Activated CD4-positive, alpha-beta T cell treated with anti-CD3 and anti-CD28 coated beads, Interleukin-2, amount 50 U/mL, for 4 hours (primary cell): Measurements from ENCODE around the gene SMYD5.

Experiments used
- DNase-seq, 2 experiments: peaks; one replicate each; pipeline ENCODE4 v3.0.0-alpha.2; 2020

The SMYD5 gene

GRCh38 chr2:73208258-73208657, 5.8 kb upstream of the SMYD5 start:
- no peak for DNase-seq

DNA sequence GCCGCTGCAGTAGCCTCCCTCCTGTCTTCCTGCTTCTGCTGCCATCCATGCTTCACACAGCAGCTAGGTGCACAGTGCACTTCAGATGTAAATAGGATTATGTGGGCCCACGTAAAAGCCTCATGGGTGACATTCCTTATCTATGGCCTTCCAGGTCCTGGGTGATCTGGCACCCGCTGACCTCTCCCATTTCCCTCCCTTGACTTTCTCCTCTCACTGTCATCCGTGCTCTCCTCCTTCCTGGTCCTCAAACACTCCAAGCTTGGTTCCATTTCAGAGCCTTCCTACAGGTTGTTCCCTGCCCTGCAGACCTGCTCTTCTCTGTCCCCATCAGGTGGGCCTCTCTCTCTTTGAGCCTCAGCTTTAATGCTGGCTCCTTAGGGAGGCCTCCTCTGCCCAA, 4.0 kb upstream of the SMYD5 start:
- no peak for DNase-seq

DNA sequence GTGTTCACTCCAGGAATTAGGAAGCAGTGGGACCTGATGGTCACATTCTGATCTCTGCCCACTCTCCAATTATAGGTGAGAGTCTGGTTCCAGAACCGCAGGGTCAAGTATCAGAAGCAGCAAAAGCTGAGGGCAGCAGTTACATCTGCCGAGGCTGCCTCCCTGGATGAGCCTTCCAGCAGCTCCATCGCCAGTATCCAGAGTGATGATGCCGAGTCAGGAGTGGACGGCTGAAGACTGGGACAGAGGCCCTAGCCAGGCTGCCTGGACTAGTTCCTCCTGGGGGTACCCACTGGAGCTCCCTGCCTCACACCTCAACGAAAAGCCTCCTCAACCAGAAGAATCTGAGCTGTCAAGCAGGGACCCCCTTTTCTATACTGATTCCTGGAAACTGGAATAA, 3.3 kb upstream of the SMYD5 start:
- no peak for DNase-seq

- DNase-seq = no peak
These were observed 2.0 kb upstream of the SMYD5 start for GRCh38 chr2:73212098-73212447.

GRCh38 chr2:73212448-73213176, 1.4 kb upstream of the SMYD5 start:
- peak; percentile 65 to 74 for DNase-seq

- no peak for DNase-seq
These were observed 1.2 kb downstream of the SMYD5 start for GRCh38 chr2:73215254-73215653.

DNA sequence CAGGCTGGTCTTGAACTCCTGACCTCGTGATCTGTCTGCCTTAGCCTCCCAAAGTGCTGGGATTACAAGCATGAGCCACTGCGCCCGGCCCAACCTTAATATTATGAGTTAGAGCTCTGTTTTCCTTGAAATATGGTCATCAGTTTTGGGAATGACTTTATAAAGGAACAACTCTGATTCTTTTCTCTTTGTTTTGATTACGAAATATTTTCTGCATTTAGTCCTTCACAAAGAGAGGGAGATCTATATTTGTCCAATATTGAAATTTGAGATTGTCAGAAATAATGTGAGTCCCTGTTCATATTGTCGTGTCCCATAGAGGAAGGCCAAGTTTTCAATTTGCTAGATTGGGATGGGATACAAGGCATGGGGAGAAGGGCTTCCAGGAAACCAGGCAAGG, 3.1 kb downstream of the SMYD5 start:
- no peak for DNase-seq

DNA sequence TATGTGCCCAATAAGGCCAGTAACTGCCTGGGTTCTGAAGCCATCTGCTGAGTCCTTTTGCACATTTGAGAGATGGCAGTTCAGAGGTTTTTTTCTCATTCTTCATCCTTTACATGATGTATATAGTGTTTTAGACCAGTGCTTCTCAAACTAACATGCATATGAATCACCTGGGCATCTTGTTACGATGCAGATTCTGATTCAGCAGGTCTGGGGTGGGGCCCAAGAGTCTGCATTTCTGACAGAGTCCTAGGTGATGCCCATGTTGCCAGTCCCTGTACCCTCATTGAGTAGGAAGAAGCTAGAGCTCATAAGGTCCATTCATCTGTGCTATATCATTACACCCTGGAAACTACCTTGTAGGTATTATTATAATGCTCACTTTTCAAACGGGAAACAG, 3.8 kb downstream of the SMYD5 start:
- DNase-seq = no peak

DNA sequence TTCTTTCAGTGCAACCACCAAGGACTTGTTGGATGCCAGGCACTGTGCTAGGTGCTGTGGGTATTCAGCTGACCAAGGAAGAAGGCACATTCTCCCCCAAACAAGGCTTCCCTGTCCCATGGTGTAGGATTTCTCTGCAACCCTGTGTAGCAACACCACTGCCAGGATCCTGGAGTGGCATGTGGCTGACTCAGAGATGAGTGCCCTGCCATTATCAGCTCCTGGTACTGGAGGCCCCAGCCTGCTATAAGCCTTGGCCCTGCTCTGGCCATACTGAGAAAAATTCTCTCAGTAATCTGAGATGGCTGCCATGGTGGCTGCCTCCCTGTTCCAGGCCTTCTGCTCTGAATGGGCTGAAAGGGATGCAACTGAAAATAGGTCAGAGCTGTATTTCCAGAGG, 4.3 kb downstream of the SMYD5 start:
- DNase-seq = no peak

- no peak for DNase-seq
These were observed 9.8 kb downstream of the SMYD5 start for GRCh38 chr2:73223821-73224220.

GRCh38 chr2:73225513-73226360, 11.7 kb downstream of the SMYD5 start:
- no peak for DNase-seq

DNA sequence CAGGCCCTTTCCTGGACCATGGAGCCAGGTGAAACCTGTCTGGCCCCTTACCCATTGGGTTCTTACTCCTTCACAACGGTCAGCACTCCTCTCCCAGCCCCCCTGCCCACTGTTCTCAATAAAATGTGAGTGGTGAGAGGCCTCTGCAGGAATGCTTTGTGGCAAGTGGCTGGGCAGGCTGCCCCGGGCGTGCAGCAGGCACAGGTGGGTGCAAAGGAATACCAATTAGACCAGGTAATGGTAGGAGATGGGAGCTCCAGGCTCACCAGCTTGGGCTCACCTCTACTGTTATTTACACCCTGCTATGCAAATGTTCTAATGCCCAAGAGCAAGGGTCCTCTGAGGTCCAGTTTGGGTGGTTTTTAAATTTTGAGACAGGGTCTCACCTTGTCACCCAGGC, 13.0 kb downstream of the SMYD5 start:
- DNase-seq = no peak

GRCh38 chr2:73228631-73229030, 14.6 kb downstream of the SMYD5 start:
- no peak for DNase-seq

DNA sequence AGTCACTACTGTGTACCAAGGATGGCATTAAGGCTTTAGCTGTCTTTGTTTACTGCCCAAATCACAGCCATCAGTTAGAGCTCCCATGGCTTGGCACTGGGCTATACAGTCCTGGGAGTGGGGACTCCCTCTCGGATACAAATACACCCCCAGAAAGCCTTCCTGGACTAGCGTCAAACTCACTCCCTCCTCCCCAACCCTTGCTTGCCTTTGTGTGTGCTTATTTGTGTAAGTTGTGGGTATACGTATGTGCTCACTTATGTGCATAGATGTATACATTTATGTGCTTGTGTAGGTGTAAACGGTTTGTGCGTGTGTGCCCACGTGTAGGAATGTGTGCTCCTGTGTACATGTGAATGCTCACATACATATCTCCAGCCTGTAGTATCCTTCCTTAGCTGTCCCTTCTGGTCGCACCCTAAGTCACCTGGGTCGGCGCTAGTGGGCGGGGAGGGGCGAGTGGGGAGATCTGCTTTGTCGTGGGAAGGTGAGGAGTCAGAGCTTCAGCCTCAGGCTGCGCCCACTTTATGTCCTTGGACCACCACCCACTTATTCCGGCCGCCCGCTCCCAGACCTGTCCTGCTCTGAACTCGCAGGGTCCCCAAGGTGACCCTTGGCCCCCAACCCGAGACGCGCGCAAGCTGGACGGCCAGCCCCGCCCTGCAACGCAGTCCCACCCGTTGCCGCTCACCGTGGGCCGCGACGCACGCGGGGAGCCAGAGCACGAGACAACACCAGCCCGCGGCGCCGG, 18.5 kb downstream of the SMYD5 start:
- DNase-seq = no peak

GRCh38 chr2:73233154-73233931, 19.3 kb downstream of the SMYD5 start, which contains the start of gene PRADC1:
PRADC1 (minus strand) TSS chr2:73233239; CDS start chr2:73233160, 79 bp downstream.
- DNase-seq = peak; percentile 89 to 91

- peak; percentile 80 to 84 for DNase-seq
These were observed 20.1 kb downstream of the SMYD5 start, which contains the start of gene CCT7 for GRCh38 chr2:73233932-73234832. CCT7 (plus strand) TSS chr2:73234308; CDS start chr2:73234379, 71 bp downstream.

GRCh38 chr2:73235315-73236028, 21.4 kb downstream of the SMYD5 start:
- DNase-seq = no peak

DNA sequence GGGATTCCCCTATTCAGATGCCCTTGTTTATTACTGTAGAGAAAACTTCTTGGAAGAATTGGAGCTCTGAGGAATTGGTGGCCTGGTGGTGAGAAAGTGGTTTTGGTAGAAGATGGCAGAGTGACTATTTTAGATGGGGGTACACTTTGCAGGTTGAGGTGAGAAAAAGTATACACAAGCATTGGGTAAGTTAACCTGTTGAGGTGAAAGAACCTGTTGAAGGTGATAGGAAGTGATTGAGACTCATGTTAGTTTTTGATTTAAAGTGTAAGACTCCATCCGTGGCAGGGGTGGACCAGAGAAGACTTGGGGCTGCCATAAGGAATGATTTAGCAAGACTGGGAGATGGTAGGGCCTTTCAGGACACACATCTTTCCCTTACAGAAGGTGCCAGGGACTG, 23.1 kb downstream of the SMYD5 start:
- DNase-seq = no peak

- DNase-seq = no peak
These were observed 24.1 kb downstream of the SMYD5 start for GRCh38 chr2:73238149-73238548.

- no peak for DNase-seq
These were observed 24.9 kb downstream of the SMYD5 start for GRCh38 chr2:73238976-73239375.

DNA sequence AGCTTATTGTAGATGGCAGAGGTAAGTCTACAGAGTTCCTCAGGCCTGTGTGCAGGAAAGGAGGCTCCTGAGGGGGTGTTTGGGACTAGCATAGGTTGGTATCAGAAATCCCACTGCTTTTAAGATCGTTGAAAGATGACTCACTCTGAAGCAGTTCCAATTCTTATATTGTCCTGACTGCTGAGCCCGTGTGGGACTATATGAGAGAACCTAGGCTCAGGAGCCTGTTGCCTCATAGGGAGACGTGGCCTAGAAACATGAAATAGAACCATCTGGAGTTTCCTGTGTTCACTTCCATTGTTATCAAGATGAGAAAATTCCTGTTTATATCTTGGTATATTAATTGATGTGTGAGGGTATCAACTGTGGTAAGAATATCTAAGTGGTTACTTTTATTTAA, 25.7 kb downstream of the SMYD5 start:
- no peak for DNase-seq
